ENCODE results near the gene CCDC60.

CCDC60 gene

GRCh38 chr12:119547001-119547400 is 212.5 kb downstream of the CCDC60 start:
- no peak for DNase-seq

DNA sequence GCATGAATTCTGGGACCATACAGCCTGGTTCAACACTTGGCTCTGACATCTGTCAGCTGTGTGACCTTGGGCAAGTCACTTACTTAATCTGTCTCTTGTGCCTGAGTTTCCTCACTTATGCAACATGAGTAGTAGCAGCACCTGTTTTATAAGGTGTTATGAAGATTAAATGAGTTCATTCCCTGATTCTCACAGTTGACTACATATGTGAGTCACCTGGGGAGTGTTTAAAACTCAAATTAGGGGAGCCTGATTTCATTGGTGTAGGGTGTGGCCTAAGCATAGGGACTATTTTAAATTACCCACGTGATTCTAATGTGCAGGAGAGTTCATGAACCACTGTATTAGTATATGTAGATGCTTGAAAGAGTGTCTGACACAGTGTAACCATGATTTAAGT is 222.3 kb downstream of the CCDC60 start:
- no peak for DNase-seq

- no peak for DNase-seq
Measured at GRCh38 chr12:119565404-119565803, 230.9 kb downstream of the CCDC60 start.

GRCh38 chr12:119570771-119571170 is 236.2 kb downstream of the CCDC60 start:
- no peak for DNase-seq

DNA sequence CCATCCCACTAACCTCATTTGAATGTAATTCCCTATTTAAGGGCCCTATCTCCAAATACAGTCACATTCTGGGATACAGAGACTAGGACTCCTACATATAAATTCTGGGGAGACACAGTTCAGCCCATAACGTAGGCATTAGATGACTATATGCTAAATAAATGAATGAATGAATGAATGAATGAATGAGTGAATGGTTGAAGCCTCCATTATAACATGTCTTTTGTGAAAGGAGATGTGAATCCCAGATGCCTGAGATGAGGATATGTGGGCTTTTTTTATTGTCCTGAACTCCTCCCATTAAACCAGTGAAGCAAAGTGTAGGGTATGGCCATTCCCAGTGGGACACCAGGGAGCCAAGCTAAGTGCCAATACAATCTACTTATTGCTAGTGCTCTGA is 238.6 kb downstream of the CCDC60 start:
- DNase-seq = no peak

DNA sequence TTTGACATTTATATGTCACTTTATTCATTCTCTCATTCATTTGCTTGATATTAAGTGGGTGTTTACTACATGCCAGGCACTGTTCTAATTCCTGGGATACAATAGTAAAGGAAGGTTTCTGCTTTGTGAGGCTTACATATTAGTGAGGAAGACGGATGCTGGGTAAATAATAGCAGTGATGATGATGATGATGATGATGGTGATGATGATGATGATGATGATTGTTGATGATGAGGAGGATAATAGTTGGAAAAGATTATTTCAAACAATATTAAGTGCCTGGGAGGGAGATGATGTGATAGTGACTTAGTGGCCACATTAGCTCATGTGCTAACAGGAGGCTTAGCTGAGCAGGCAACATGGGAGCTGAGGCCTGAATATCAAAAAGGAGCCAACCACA is 239.7 kb downstream of the CCDC60 start:
- no peak for DNase-seq

GRCh38 chr12:119576118-119576810 is 241.7 kb downstream of the CCDC60 start:
- no peak for DNase-seq

DNA sequence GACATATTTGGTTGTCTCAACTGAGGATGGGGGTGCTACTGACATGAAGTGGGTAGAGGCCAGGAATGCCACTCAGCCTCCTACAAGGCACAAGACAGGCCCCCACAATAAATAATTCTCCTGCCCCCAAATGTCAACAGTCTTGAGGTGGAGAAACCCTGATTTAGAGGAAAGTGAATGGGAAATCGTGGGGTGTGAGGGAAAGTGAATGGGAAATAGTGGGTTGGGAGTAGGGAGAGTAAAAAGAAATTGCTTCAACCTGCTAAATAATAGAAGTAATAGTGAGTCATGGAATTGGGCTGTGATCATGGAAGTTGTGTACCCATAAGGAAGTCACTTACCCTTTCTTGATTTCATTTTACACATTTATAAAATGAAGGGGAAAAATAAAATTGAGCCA is 242.4 kb downstream of the CCDC60 start:
- no peak for DNase-seq

DNA sequence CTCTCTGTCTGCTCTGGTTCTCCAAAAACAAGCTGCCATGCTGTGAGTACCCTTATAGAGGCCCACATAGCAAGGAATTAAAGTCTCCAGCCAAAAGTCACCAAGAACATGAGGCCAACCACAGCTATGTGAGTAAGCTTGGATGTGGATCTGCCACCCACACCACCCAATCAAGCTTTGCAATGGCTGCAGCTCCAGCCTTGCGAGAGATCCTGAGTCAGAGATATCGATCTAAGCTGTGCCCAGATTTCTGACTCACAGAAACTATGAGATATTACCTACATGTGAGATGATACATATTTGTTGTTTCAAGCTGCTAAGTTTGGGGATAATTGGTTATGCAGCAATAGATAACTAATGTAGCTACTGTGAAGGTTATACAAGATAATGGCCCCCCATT is 243.6 kb downstream of the CCDC60 start:
- no peak for DNase-seq

- DNase-seq = no peak
Measured at GRCh38 chr12:119589097-119589496, 254.6 kb downstream of the CCDC60 start.

DNA sequence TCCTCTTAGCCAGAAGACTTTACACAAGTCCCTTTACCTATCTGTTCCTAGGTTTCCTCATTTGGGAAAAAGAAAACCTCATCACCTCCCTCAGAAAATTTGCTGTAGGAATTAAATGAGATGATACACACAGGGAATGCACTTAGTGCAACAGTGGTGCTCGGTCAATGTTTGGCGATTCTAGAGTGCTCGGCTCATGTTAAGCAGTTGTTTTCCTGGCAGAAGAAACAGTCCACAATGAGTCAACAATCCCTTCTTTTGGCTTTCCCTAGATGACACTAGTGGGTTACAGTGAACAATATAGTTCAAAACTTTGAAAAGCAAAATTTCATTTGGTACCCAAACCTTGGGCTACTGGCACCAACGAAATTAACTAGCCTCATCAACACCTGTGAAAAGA is 255.1 kb downstream of the CCDC60 start:
- no peak for DNase-seq
